OCI-LY3 (cell line): ENCODE results near the gene CPXM1.

Experiments used
- CTCF ChIP-seq: fragments of 200-600, 300-600 bp; sonication (generic); IDR thresholded peaks from 2 replicates; pipeline ENCODE4 v1.5.1; 2014; ENCODE audit warnings: antibody characterized with exemption, low read length, low read depth
- EZH2phosphoT487 ChIP-seq: fragments of 200-600 bp; shearing (Covaris generic); IDR thresholded peaks from 2 replicates; pipeline ENCODE4 v1.6.1; 2018; ENCODE audit warnings: antibody characterized with exemption, mixed run types, low read depth

- TF ChIP-seq CTCF (peak; percentile 81), EZH2phosphoT487 (no peak)
Observed at GRCh38 chr20:2756056-2756611, 44.3 kb downstream of the CPXM1 start.
